ENCODE data around the gene SKP1. TPM values are rescaled to one million over a fixed set of nuclear protein-coding genes. Genes with fewer than 3 reads are reported as not detected.
A peak's percentile ranks its signal among the peaks of the same experiment; 100 is the strongest.

Gene SKP1
- total and polyA plus RNA-seq, 10 of the 15 experiments (the other 5 are each of a cell fraction or from before 2014, with no cell fraction given), result 100 to 1,686 (median 519) TPM

DNA sequence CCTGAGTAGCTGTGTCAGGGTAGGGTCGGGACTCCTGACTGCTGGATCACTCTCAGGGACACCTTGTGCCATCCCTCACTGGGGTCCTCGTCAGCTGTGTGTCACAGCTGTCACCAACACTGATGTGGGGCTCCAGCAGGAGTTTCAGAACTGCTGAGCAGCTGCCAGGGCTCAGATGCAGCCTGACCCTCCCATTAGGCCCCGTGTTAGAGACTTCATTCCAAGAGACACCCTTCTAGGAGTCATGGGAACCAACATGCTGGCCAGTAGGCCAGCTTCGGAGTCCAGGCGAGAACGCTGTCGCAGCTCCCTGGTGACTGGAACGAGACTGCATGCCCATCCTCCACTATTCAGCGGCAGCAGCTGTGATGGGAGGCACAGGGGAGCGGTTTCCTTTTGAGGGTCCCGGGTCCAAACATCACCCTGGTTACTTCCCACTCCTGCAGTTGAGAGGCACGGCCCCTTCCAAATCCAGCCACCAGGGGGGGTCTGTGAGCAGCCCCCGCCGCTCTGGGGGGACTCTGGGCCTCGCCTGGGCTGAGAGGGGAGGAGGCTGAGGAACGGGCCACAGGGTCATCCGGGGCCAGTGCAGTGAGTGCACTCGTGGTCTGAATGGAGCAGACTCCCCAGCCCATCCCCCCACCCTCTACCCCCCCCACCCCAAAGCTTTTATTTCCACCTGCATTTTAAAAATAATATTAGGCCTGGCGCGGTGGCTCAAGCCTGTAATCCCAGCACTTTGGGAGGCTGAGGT, 74.9 kb downstream of the SKP1 start (continued):
- TF ChIP-seq, protein P1, sequence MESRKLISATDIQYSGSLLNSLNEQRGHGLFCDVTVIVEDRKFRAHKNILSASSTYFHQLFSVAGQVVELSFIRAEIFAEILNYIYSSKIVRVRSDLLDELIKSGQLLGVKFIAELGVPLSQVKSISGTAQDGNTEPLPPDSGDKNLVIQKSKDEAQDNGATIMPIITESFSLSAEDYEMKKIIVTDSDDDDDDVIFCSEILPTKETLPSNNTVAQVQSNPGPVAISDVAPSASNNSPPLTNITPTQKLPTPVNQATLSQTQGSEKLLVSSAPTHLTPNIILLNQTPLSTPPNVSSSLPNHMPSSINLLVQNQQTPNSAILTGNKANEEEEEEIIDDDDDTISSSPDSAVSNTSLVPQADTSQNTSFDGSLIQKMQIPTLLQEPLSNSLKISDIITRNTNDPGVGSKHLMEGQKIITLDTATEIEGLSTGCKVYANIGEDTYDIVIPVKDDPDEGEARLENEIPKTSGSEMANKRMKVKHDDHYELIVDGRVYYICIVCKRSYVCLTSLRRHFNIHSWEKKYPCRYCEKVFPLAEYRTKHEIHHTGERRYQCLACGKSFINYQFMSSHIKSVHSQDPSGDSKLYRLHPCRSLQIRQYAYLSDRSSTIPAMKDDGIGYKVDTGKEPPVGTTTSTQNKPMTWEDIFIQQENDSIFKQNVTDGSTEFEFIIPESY (IDR thresholded peaks at IDR 0.05), result no peak
- TF ChIP-seq GABPA (IDR thresholded peaks at IDR 0.05; ENCODE audit: low read depth) (no peak), SMC3 (IDR thresholded peaks at IDR 0.05; ENCODE audit: borderline replicate concordance, low read length) (peak; percentile 76; the same call in 1 of the 2 replicates), GATAD2B (conservative IDR thresholded peaks at IDR 0.05; ENCODE audit: low read depth) (0 out of 2 replicates have a peak, but pooled peaks have one; percentile 70), SMARCA5 (IDR thresholded peaks at IDR 0.05) (no peak), SPI1 (IDR thresholded peaks at IDR 0.05; ENCODE audit: borderline replicate concordance, insufficient read depth, low read depth, low read length) (no peak), SMAD1 (IDR thresholded peaks at IDR 0.05; ENCODE audit: low read depth, partially characterized antibody) (no peak), CEBPB (IDR thresholded peaks at IDR 0.05; ENCODE audit: borderline replicate concordance in 1 of 2, low read depth in 2 of 2, low read length in 2 of 2) (no peak), CBX3 (IDR thresholded peaks at IDR 0.05; ENCODE audit: borderline replicate concordance, low read depth) (no peak), MYB (IDR thresholded peaks at IDR 0.05; ENCODE audit: borderline replicate concordance, low read depth, low read length) (no peak), PAX8 (IDR thresholded peaks at IDR 0.05) (no peak), NFIC (IDR thresholded peaks at IDR 0.05; ENCODE audit: low read depth, low read length) (no peak), RAD21 (IDR thresholded peaks at IDR 0.05; ENCODE audit: insufficient read depth, low read depth, low read length) (peak; percentile 77), KDM1A (IDR thresholded peaks at IDR 0.05; ENCODE audit: borderline replicate concordance) (no peak), TCF12 (IDR thresholded peaks at IDR 0.05; ENCODE audit: low read depth, low read length) (peak; percentile 87), ZBED1 (IDR thresholded peaks at IDR 0.05; ENCODE audit: borderline replicate concordance) (no peak), RBBP5 (conservative IDR thresholded peaks at IDR 0.05) (no peak), JUND (IDR thresholded peaks at IDR 0.05; ENCODE audit: low read depth, low read length) (no peak), ZNF24 (IDR thresholded peaks at IDR 0.05) (no peak)
- TF ChIP-seq, protein P2, sequence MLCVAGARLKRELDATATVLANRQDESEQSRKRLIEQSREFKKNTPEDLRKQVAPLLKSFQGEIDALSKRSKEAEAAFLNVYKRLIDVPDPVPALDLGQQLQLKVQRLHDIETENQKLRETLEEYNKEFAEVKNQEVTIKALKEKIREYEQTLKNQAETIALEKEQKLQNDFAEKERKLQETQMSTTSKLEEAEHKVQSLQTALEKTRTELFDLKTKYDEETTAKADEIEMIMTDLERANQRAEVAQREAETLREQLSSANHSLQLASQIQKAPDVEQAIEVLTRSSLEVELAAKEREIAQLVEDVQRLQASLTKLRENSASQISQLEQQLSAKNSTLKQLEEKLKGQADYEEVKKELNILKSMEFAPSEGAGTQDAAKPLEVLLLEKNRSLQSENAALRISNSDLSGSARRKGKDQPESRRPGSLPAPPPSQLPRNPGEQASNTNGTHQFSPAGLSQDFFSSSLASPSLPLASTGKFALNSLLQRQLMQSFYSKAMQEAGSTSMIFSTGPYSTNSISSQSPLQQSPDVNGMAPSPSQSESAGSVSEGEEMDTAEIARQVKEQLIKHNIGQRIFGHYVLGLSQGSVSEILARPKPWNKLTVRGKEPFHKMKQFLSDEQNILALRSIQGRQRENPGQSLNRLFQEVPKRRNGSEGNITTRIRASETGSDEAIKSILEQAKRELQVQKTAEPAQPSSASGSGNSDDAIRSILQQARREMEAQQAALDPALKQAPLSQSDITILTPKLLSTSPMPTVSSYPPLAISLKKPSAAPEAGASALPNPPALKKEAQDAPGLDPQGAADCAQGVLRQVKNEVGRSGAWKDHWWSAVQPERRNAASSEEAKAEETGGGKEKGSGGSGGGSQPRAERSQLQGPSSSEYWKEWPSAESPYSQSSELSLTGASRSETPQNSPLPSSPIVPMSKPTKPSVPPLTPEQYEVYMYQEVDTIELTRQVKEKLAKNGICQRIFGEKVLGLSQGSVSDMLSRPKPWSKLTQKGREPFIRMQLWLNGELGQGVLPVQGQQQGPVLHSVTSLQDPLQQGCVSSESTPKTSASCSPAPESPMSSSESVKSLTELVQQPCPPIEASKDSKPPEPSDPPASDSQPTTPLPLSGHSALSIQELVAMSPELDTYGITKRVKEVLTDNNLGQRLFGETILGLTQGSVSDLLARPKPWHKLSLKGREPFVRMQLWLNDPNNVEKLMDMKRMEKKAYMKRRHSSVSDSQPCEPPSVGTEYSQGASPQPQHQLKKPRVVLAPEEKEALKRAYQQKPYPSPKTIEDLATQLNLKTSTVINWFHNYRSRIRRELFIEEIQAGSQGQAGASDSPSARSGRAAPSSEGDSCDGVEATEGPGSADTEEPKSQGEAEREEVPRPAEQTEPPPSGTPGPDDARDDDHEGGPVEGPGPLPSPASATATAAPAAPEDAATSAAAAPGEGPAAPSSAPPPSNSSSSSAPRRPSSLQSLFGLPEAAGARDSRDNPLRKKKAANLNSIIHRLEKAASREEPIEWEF (IDR thresholded peaks at IDR 0.05; ENCODE audit: insufficient replicate concordance, low read depth, low read length), result no peak
- TF ChIP-seq, protein P3, sequence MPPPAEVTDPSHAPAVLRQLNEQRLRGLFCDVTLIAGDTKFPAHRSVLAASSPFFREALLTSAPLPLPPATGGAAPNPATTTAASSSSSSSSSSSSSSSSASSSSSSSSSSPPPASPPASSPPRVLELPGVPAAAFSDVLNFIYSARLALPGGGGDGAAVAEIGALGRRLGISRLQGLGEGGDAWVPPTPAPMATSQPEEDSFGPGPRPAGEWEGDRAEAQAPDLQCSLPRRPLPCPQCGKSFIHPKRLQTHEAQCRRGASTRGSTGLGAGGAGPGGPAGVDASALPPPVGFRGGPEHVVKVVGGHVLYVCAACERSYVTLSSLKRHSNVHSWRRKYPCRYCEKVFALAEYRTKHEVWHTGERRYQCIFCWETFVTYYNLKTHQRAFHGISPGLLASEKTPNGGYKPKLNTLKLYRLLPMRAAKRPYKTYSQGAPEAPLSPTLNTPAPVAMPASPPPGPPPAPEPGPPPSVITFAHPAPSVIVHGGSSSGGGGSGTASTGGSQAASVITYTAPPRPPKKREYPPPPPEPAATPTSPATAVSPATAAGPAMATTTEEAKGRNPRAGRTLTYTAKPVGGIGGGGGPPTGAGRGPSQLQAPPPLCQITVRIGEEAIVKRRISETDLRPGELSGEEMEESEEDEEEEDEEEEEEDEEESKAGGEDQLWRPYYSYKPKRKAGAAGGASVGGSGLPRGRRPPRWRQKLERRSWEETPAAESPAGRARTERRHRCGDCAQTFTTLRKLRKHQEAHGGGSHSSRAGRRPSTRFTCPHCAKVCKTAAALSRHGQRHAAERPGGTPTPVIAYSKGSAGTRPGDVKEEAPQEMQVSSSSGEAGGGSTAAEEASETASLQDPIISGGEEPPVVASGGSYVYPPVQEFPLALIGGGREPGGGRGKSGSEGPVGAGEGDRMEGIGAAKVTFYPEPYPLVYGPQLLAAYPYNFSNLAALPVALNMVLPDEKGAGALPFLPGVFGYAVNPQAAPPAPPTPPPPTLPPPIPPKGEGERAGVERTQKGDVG (CRISPR knock-in tag; IDR thresholded peaks at IDR 0.05), result no peak

Data from GM12878 (cell line).